GM12865 (cell line): Measurements from ENCODE around the gene AGBL4.

Experiments used
- DNase-seq: peaks from one replicate; pipeline ENCODE4 v3.0.0; 2010; ENCODE audit warnings: low read depth
- H3K4me3 ChIP-seq: 2 replicates; pipeline ENCODE4 v1.5.1; 2011; ENCODE audit warnings: mild to moderate bottlenecking, low read depth, low read length, control low read depth
- CTCF ChIP-seq: IDR thresholded peaks from 2 replicates; pipeline ENCODE4 v1.5.1; 2011; ENCODE audit warnings: low read length, control low read depth, low read depth, inconsistent platforms; ENCODE audit not compliant: insufficient read depth; ENCODE audit errors: missing control alignments

The AGBL4 gene

GRCh38 chr1:49394200-49394599 is 629.6 kb downstream of the AGBL4 start:
- no peak overlapping the region for H3K4me3 ChIP-seq
- no peak for TF ChIP-seq CTCF
- DNase-seq = no peak

- H3K4me3 ChIP-seq = no peak overlapping the region
- no peak for TF ChIP-seq CTCF
- DNase-seq = no peak
Observed at GRCh38 chr1:49389699-49390098, 634.1 kb downstream of the AGBL4 start.

GRCh38 chr1:49364676-49365075 is 659.1 kb downstream of the AGBL4 start:
- no peak overlapping the region for H3K4me3 ChIP-seq
- TF ChIP-seq CTCF = no peak
- DNase-seq = no peak

- TF ChIP-seq CTCF = no peak
- no peak overlapping the region for H3K4me3 ChIP-seq
- no peak for DNase-seq
Observed at GRCh38 chr1:49363628-49364027, 660.1 kb downstream of the AGBL4 start.

GRCh38 chr1:49358036-49358435 is 665.7 kb downstream of the AGBL4 start:
- no peak overlapping the region for H3K4me3 ChIP-seq
- DNase-seq = no peak
- TF ChIP-seq CTCF = no peak

- DNase-seq = no peak
- TF ChIP-seq CTCF = no peak
- H3K4me3 ChIP-seq = no peak overlapping the region
Observed at GRCh38 chr1:49356594-49356993, 667.2 kb downstream of the AGBL4 start.

GRCh38 chr1:49351768-49352167 is 672.0 kb downstream of the AGBL4 start:
- no peak for DNase-seq
- H3K4me3 ChIP-seq = no peak overlapping the region
- no peak for TF ChIP-seq CTCF
